NCI-H82 (cell line): Measurements from ENCODE around the gene USP17L10.
"Not testable (repeated sequence)": the region's sequence is repeated elsewhere in the genome, so short reads cannot be mapped to it uniquely, and the experiment has no call there.

Experiments
- DNase-seq: peaks from one replicate; lab custom pipeline; 2025; lab: John Stamatoyannopoulos, UW

Gene USP17L10, protein sequence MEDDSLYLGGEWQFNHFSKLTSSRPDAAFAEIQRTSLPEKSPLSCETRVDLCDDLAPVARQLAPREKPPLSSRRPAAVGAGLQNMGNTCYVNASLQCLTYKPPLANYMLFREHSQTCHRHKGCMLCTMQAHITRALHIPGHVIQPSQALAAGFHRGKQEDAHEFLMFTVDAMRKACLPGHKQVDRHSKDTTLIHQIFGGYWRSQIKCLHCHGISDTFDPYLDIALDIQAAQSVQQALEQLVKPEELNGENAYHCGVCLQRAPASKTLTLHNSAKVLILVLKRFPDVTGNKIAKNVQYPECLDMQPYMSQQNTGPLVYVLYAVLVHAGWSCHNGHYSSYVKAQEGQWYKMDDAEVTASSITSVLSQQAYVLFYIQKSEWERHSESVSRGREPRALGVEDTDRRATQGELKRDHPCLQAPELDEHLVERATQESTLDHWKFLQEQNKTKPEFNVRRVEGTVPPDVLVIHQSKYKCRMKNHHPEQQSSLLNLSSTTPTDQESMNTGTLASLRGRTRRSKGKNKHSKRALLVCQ

DNA sequence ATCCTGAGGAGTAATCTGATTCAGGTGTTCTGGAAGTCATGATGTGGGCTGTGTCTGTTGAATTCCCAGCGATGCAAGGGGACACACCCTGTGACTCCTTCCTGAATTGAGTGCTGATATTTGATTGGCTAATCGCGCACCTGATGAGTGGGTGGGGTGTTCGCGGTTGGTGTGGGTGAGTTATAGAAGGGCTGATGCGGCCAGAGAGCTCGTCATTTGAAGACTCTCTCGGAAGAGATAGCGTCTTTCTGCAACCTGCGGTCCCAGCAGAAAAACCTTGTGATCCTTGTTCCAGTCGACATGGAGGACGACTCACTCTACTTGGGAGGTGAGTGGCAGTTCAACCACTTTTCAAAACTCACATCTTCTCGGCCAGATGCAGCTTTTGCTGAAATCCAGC, at the start of gene USP17L10:
USP17L10 (plus strand) TSS at position 301 of the 400 bp plus-strand sequence; CDS start at position 301, 0 bp downstream.
- DNase-seq, result not testable (repeated sequence)

DNA sequence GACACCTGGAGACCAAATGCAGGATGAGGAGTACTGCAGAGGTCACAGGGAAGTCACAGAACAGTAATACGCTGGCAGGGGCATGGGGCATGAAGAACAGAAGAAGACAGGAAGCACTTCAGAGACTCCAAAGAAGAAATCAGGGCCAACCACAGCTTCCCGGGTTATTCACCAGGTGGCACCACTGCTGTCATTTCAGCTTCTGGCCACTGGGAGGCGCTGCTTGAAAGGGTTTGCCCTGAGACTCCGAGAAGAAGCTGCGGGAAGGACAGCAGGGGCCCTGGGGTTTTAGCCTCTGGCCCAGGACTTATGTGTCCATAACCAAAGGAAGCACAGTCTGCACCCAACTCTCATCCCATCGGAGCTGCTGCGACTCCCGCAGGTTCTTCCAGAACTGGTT, 44.5 kb upstream of the USP17L10 start:
- peak; percentile 35 for DNase-seq

DNA sequence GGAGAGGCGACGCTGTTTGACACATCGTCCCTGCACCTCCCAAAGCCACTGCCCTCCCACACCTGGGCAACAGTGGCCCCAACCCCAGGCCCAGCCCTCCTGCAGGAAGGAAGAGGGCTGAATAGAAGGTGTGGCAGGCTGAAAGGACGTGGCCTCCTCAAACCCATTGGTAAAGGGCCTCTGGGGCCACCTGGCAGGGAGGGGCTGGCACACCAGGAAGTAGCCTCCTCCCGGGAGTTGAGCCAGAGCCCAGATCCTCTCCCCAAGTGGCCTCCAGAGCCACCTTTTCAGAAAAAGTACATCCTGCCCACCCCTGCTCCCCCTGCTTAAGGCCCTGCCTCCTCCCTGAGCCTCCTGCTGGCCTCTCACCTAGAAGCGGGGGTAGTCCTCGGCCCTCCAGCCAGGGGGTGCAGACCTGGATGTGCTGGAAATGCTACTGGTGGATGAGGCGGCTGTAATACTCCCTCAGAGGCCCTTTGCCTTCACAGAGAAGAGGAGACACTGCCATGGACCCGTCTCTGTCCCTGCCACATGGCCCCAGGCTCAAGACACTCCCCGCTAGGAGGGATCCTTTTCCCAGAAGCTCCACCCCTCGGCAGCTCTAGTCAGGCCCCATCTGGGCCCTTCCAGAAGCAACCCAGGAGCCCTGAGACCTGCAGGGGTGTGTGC, 40.5 kb upstream of the USP17L10 start, which contains the start of gene FAM90A26:
FAM90A26 (plus strand) TSS at position 619 of the 669 bp plus-strand sequence. CDS start 2,764 bp downstream, outside the sequence.
- DNase-seq, result not testable (repeated sequence)

DNA sequence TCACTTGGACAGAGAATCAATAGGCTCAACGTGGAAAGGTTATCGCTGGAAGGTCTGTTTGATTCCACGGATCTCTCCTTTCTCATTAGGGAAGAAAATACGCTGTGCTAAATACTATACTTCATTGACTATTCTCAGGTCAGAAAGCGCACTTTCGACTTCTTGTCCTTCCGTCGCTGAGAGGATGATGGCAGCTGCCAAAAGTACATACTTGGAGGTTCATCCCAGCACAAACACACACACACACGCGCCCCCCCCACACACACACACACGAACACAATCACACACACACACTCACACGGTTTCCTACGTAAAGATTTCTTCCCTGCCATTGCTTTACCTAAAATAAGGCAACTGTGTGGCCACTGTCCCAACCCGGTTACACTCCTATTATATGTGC, 4.2 kb downstream of the USP17L10 start:
- not testable (repeated sequence) for DNase-seq

DNA sequence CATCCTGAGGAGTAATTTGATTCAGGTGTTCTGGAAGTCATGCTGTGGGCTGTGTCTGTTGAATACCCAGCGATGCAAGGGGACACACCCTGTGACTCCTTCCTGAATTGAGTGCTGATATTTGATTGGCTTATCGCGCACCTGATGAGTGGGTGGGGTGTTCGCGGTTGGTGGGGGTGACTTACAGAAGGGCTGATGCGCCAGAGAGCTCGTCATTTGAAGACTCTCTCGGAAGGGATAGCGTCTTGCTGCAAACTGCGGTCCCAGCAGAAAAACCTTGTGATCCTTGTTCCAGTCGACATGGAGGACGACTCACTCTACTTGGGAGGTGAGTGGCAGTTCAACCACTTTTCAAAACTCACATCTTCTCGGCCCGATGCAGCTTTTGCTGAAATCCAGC, 4.6 kb downstream of the USP17L10 start, which contains the start of gene USP17L11:
USP17L11 (plus strand) TSS at position 301 of the 400 bp plus-strand sequence; CDS start at position 301, 0 bp downstream.
- DNase-seq, result not testable (repeated sequence)

DNA sequence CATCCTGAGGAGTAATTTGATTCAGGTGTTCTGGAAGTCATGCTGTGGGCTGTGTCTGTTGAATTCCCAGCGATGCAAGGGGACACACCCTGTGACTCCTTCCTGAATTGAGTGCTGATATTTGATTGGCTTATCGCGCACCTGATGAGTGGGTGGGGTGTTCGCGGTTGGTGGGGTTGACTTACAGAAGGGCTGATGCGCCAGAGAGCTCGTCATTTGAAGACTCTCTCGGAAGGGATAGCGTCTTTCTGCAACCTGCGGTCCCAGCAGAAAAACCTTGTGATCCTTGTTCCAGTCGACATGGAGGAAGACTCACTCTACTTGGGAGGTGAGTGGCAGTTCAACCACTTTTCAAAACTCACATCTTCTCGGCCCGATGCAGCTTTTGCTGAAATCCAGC, 9.4 kb downstream of the USP17L10 start, which contains the start of gene USP17L12:
USP17L12 (plus strand) TSS at position 301 of the 400 bp plus-strand sequence; CDS start at position 301, 0 bp downstream.
- DNase-seq, result not testable (repeated sequence)

DNA sequence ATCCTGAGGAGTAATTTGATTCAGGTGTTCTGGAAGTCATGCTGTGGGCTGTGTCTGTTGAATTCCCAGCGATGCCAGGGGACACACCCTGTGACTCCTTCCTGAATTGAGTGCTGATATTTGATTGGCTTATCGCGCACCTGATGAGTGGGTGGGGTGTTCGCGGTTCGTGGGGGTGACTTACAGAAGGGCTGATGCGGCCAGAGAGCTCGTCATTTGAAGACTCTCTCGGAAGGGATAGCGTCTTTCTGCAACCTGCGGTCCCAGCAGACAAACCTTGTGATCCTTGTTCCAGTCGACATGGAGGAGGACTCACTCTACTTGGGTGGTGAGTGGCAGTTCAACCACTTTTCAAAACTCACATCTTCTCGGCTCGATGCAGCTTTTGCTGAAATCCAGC, 14.1 kb downstream of the USP17L10 start, which contains the start of gene USP17L13:
USP17L13 (plus strand) TSS at position 301 of the 400 bp plus-strand sequence; CDS start at position 301, 0 bp downstream.
- not testable (repeated sequence) for DNase-seq

DNA sequence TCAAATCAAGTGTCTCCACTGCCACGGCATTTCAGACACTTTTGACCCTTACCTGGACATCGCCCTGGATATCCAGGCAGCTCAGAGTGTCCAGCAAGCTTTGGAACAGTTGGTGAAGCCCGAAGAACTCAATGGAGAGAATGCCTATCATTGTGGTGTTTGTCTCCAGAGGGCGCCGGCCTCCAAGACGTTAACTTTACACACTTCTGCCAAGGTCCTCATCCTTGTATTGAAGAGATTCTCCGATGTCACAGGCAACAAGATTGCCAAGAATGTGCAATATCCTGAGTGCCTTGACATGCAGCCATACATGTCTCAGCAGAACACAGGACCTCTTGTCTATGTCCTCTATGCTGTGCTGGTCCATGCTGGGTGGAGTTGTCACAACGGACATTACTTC, 19.8 kb downstream of the USP17L10 start:
- not testable (repeated sequence) for DNase-seq

DNA sequence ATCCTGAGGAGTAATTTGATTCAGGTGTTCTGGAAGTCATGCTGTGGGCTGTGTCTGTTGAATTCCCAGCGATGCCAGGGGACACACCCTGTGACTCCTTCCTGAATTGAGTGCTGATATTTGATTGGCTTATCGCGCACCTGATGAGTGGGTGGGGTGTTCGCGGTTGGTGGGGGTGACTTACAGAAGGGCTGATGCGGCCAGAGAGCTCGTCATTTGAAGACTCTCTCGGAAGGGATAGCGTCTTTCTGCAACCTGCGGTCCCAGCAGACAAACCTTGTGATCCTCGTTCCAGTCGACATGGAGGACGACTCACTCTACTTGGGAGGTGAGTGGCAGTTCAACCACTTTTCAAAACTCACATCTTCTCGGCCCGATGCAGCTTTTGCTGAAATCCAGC, 23.6 kb downstream of the USP17L10 start, which contains the start of gene USP17L15:
USP17L15 (plus strand) TSS at position 301 of the 400 bp plus-strand sequence; CDS start at position 301, 0 bp downstream.
- DNase-seq, result not testable (repeated sequence)

DNA sequence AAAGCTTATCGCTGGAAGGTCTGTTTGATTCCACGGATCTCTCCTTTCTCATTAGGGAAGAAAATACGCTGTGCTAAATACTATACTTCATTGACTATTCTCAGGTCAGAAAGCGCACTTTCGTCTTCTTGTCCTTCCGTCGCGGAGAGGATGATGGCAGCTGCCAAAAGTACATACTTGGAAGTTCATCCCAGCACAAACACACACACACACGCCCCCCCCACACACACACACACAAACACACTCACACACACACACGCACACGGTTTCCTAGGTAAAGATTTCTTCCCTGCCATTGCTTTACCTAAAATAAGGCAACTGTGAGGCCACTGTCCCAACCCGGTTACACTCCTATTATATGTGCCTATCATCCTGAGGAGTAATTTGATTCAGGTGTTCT, 28.0 kb downstream of the USP17L10 start:
- DNase-seq, result not testable (repeated sequence)

DNA sequence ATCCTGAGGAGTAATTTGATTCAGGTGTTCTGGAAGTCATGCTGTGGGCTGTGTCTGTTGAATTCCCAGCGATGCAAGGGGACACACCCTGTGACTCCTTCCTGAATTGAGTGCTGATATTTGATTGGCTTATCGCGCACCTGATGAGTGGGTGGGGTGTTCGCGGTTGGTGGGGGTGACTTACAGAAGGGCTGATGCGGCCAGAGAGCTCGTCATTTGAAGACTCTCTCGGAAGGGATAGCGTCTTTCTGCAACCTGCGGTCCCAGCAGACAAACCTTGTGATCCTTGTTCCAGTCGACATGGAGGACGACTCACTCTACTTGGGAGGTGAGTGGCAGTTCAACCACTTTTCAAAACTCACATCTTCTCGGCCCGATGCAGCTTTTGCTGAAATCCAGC, 33.1 kb downstream of the USP17L10 start, which contains the start of gene USP17L17:
USP17L17 (plus strand) TSS at position 301 of the 400 bp plus-strand sequence; CDS start at position 301, 0 bp downstream.
- not testable (repeated sequence) for DNase-seq

DNA sequence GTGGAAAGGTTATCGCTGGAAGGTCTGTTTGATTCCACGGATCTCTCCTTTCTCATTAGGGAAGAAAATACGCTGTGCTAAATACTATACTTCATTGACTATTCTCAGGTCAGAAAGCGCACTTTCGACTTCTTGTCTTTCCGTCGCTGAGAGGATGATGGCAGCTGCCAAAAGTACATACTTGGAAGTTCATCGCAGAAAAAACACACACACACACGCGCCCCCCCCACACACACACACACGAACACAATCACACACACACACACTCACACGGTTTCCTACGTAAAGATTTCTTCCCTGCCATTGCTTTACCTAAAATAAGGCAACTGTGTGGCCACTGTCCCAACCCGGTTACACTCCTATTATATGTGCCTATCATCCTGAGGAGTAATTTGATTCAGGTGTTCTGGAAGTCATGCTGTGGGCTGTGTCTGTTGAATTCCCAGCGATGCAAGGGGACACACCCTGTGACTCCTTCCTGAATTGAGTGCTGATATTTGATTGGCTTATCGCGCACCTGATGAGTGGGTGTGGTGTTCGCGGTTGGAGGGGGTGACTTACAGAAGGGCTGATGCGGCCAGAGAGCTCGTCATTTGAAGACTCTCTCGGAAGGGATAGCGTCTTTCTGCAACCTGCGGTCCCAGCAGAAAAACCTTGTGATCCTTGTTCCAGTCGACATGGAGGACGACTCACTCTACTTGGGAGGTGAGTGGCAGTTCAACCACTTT, 37.7 kb downstream of the USP17L10 start, which contains the start of gene USP17L18:
USP17L18 (plus strand) TSS at position 678 of the 728 bp plus-strand sequence; CDS start at position 678, 0 bp downstream.
- DNase-seq, result not testable (repeated sequence)

DNA sequence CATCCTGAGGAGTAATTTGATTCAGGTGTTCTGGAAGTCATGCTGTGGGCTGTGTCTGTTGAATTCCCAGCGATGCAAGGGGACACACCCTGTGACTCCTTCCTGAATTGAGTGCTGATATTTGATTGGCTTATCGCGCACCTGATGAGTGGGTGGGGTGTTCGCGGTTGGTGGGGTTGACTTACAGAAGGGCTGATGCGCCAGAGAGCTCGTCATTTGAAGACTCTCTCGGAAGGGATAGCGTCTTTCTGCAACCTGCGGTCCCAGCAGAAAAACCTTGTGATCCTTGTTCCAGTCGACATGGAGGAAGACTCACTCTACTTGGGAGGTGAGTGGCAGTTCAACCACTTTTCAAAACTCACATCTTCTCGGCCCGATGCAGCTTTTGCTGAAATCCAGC, 42.6 kb downstream of the USP17L10 start, which contains the start of gene USP17L19:
USP17L19 (plus strand) TSS at position 301 of the 400 bp plus-strand sequence; CDS start at position 301, 0 bp downstream.
- DNase-seq, result not testable (repeated sequence)

DNA sequence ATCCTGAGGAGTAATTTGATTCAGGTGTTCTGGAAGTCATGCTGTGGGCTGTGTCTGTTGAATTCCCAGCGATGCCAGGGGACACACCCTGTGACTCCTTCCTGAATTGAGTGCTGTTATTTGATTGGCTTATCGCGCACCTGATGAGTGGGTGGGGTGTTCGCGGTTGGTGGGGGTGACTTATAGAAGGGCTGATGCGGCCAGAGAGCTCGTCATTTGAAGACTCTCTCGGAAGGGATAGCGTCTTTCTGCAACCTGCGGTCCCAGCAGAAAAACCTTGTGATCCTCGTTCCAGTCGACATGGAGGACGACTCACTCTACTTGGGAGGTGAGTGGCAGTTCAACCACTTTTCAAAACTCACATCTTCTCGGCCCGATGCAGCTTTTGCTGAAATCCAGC, 47.4 kb downstream of the USP17L10 start, which contains the start of gene USP17L20:
USP17L20 (plus strand) TSS at position 301 of the 400 bp plus-strand sequence; CDS start at position 301, 0 bp downstream.
- not testable (repeated sequence) for DNase-seq
